GM19463 (cell line): ENCODE results near the gene YBEY.

Experiments
- ATAC-seq: cut with Tn5 transposase; IDR thresholded peaks from one replicate; pipeline ENCODE4 v1.9.1; 2021; ENCODE audit warnings: mild to moderate bottlenecking, moderate library complexity; ENCODE audit not compliant: unreplicated experiment

YBEY gene

GRCh38 chr21:46264046-46264689 is 22.0 kb upstream of the YBEY start:
- ATAC-seq = no peak

GRCh38 chr21:46264690-46265144 is 21.4 kb upstream of the YBEY start:
- no peak for ATAC-seq

GRCh38 chr21:46265736-46266525 is 20.2 kb upstream of the YBEY start:
- no peak for ATAC-seq

- ATAC-seq = no peak
Observed at GRCh38 chr21:46266946-46267345, 19.2 kb upstream of the YBEY start.

GRCh38 chr21:46268371-46268770 is 17.8 kb upstream of the YBEY start:
- ATAC-seq = no peak

GRCh38 chr21:46269466-46269865 is 16.7 kb upstream of the YBEY start:
- no peak for ATAC-seq

GRCh38 chr21:46273341-46273740 is 12.8 kb upstream of the YBEY start:
- no peak for ATAC-seq

GRCh38 chr21:46274797-46275390 is 11.2 kb upstream of the YBEY start:
- ATAC-seq = no peak

- no peak for ATAC-seq
Observed at GRCh38 chr21:46284077-46284644, 2.0 kb upstream of the YBEY start.

- no peak for ATAC-seq
Observed at GRCh38 chr21:46284733-46285132, 1.4 kb upstream of the YBEY start.

GRCh38 chr21:46285206-46285661 is 908 bp upstream of the YBEY start, which contains the start of gene MCM3AP:
Gene MCM3AP, minus strand, starts transcription at chr21:46285611. Its CDS starts 325 bp downstream, at chr21:46285286.
- no peak for ATAC-seq

- ATAC-seq = no peak
Observed at GRCh38 chr21:46286648-46287002, 483 bp downstream of the YBEY start.

GRCh38 chr21:46287541-46287940 is 1.4 kb downstream of the YBEY start:
- ATAC-seq = no peak

GRCh38 chr21:46289655-46290179 is 3.6 kb downstream of the YBEY start:
- ATAC-seq = no peak

- no peak for ATAC-seq
Observed at GRCh38 chr21:46291561-46291960, 5.4 kb downstream of the YBEY start.

GRCh38 chr21:46294647-46295176 is 8.6 kb downstream of the YBEY start:
- ATAC-seq = no peak

- ATAC-seq = no peak
Observed at GRCh38 chr21:46295177-46295770, 9.1 kb downstream of the YBEY start.

- no peak for ATAC-seq
Observed at GRCh38 chr21:46295996-46296752, 10.0 kb downstream of the YBEY start.

GRCh38 chr21:46297338-46298271 is 11.5 kb downstream of the YBEY start:
- ATAC-seq = no peak
